Retinal pigment epithelial cell (primary cell): Measurements from ENCODE around the gene TEX19.

ENCODE experiments used
- DNase-seq: peaks from one replicate; pipeline ENCODE4 v3.0.0-alpha.2; 2010; ENCODE audit warnings: low read depth
- H3K4me3 ChIP-seq: 2 replicates; pipeline ENCODE4 v1.5.1; 2011; ENCODE audit warnings: mild to moderate bottlenecking, low read length, control low read depth, moderate library complexity
- CTCF ChIP-seq: conservative IDR thresholded peaks from 2 replicates; pipeline ENCODE4 v1.5.1; 2011; ENCODE audit warnings: low read depth, low read length, control low read depth, inconsistent platforms

TEX19 gene

GRCh38 chr17:82358465-82359350, at the start of gene TEX19:
Gene TEX19, plus strand, starts transcription at chr17:82359247. Its CDS starts 2,904 bp downstream, at chr17:82362151.
- H3K4me3 ChIP-seq: no peak within 1 kb of the TSS
- TF ChIP-seq CTCF: no peak
- DNase-seq: no peak

- DNase-seq: no peak
- no peak for TF ChIP-seq CTCF
Measured at GRCh38 chr17:82309656-82310570, 49.1 kb upstream of the TEX19 start.

GRCh38 chr17:82310877-82311276, 48.2 kb upstream of the TEX19 start:
- DNase-seq: no peak
- TF ChIP-seq CTCF: no peak
- no peak overlapping the region for H3K4me3 ChIP-seq

More at GRCh38 chr17:82309656-82310570, 49.1 kb upstream of the TEX19 start:
- no peak overlapping the region for H3K4me3 ChIP-seq

GRCh38 chr17:82311971-82312370, 47.1 kb upstream of the TEX19 start:
- no peak for TF ChIP-seq CTCF
- DNase-seq: no peak
- no peak overlapping the region for H3K4me3 ChIP-seq

- no peak overlapping the region for H3K4me3 ChIP-seq
- no peak for DNase-seq
- no peak for TF ChIP-seq CTCF
Measured at GRCh38 chr17:82313195-82314011, 45.6 kb upstream of the TEX19 start.

GRCh38 chr17:82314012-82314726, 44.9 kb upstream of the TEX19 start:
- no peak for TF ChIP-seq CTCF
- H3K4me3 ChIP-seq: no peak overlapping the region
- DNase-seq: no peak
